Loucy (cell line): ENCODE measurements around the gene AJAP1.

Experiments used
- EZH2phosphoT487 ChIP-seq: fragments of 200-600 bp; IDR thresholded peaks from 2 replicates; pipeline ENCODE4 v1.6.1; 2018; ENCODE audit warnings: antibody characterized with exemption, mild to moderate bottlenecking, moderate library complexity, borderline replicate concordance
- TF ChIP-seq, protein P1 (sequence below): fragments of 200-600 bp; sonication (generic); conservative IDR thresholded peaks from 2 replicates; pipeline ENCODE4 v1.5.1; 2014; ENCODE audit warnings: mild to moderate bottlenecking, antibody characterized with exemption, low read length

DNA sequence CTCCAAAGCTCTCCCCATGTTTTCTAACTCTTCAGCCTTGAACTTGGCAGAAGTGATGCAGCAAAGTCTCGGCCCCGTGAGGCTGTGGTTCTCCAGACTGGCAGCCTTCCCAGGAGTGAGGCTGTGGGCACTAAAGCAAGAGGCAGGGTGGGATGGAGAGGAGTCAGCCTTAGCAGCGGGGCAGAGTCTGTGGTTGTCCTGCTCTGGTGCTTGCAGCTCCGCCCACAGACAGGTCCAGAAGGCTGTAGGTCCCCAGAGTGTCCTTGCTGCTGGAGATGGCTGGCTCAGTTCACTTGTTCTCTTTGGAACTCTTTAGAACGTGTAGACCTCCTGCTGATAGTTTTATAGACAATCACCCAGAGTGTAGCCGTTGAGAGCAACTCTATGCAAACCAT lies 142.6 kb downstream of the AJAP1 start:
- TF ChIP-seq, protein P1, sequence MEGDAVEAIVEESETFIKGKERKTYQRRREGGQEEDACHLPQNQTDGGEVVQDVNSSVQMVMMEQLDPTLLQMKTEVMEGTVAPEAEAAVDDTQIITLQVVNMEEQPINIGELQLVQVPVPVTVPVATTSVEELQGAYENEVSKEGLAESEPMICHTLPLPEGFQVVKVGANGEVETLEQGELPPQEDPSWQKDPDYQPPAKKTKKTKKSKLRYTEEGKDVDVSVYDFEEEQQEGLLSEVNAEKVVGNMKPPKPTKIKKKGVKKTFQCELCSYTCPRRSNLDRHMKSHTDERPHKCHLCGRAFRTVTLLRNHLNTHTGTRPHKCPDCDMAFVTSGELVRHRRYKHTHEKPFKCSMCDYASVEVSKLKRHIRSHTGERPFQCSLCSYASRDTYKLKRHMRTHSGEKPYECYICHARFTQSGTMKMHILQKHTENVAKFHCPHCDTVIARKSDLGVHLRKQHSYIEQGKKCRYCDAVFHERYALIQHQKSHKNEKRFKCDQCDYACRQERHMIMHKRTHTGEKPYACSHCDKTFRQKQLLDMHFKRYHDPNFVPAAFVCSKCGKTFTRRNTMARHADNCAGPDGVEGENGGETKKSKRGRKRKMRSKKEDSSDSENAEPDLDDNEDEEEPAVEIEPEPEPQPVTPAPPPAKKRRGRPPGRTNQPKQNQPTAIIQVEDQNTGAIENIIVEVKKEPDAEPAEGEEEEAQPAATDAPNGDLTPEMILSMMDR = no peak
- no peak for TF ChIP-seq EZH2phosphoT487
